ENCODE measurements around the gene BCKDK.

DNA sequence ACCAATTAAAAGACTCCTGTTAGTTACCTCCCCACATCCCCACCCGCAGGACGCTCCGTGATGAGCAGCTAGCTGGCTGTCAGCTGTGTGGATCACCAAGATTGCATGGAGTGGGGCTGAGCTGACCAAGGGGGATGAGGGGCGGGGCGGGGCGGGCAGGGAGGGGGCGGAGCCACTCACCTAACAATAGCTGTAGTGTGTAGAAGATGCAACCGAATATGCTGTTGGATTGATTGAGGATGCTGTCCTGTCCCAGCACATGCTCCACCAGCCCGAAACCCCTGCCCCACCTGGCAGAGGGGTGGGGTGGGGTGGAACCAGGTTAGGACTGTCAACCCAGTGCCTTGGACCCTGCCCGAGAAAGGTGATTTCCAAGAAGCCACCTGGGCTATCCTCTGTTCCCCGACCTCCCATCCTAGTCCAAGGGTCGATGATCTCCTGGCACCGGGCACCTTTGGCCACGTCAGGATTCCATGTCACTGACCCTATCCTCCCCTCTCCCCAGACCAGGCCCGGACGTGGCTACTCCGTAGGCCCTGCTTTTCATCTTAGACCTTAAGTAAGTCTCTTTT, 15.0 kb upstream of the BCKDK start:
- TF ChIP-seq, protein P1, sequence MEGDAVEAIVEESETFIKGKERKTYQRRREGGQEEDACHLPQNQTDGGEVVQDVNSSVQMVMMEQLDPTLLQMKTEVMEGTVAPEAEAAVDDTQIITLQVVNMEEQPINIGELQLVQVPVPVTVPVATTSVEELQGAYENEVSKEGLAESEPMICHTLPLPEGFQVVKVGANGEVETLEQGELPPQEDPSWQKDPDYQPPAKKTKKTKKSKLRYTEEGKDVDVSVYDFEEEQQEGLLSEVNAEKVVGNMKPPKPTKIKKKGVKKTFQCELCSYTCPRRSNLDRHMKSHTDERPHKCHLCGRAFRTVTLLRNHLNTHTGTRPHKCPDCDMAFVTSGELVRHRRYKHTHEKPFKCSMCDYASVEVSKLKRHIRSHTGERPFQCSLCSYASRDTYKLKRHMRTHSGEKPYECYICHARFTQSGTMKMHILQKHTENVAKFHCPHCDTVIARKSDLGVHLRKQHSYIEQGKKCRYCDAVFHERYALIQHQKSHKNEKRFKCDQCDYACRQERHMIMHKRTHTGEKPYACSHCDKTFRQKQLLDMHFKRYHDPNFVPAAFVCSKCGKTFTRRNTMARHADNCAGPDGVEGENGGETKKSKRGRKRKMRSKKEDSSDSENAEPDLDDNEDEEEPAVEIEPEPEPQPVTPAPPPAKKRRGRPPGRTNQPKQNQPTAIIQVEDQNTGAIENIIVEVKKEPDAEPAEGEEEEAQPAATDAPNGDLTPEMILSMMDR (IDR thresholded peaks at IDR 0.05) = no peak
- TF ChIP-seq, protein P2, sequence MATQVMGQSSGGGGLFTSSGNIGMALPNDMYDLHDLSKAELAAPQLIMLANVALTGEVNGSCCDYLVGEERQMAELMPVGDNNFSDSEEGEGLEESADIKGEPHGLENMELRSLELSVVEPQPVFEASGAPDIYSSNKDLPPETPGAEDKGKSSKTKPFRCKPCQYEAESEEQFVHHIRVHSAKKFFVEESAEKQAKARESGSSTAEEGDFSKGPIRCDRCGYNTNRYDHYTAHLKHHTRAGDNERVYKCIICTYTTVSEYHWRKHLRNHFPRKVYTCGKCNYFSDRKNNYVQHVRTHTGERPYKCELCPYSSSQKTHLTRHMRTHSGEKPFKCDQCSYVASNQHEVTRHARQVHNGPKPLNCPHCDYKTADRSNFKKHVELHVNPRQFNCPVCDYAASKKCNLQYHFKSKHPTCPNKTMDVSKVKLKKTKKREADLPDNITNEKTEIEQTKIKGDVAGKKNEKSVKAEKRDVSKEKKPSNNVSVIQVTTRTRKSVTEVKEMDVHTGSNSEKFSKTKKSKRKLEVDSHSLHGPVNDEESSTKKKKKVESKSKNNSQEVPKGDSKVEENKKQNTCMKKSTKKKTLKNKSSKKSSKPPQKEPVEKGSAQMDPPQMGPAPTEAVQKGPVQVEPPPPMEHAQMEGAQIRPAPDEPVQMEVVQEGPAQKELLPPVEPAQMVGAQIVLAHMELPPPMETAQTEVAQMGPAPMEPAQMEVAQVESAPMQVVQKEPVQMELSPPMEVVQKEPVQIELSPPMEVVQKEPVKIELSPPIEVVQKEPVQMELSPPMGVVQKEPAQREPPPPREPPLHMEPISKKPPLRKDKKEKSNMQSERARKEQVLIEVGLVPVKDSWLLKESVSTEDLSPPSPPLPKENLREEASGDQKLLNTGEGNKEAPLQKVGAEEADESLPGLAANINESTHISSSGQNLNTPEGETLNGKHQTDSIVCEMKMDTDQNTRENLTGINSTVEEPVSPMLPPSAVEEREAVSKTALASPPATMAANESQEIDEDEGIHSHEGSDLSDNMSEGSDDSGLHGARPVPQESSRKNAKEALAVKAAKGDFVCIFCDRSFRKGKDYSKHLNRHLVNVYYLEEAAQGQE (IDR thresholded peaks at IDR 0.05; ENCODE audit: insufficient read depth in 1 of 2, low read depth in 2 of 2, low read length in 1 of 2) = no peak
